GM06990 (cell line): ENCODE data around the gene EPX.
A peak's percentile ranks its signal among the peaks of the same experiment; 100 is the strongest.

Source experiments
- DNase-seq: peaks from one replicate; pipeline ENCODE4 v3.0.0-alpha.2; 2011; ENCODE audit not compliant: insufficient read length; ENCODE audit errors: extremely low read depth
- H3K27me3 ChIP-seq: replicated peaks from 2 replicates; pipeline ENCODE4 v1.6.0; 2011; ENCODE audit warnings: low read length; ENCODE audit not compliant: control insufficient read depth, insufficient read depth
- H3K36me3 ChIP-seq: 2 replicates; pipeline ENCODE4 v1.5.1; 2011; ENCODE audit warnings: low read length; ENCODE audit not compliant: control insufficient read depth, insufficient read depth
- H3K4me3 ChIP-seq: replicated peaks from 2 replicates; pipeline ENCODE4 v1.5.1; 2011; ENCODE audit warnings: low read depth, mild to moderate bottlenecking, control low read depth, low read length
- CTCF ChIP-seq: IDR thresholded peaks from 2 replicates; pipeline ENCODE4 v1.5.1; 2011; ENCODE audit warnings: low read length, control low read depth, mild to moderate bottlenecking, inconsistent platforms; ENCODE audit not compliant: insufficient read depth, poor library complexity, severe bottlenecking

Gene EPX

DNA sequence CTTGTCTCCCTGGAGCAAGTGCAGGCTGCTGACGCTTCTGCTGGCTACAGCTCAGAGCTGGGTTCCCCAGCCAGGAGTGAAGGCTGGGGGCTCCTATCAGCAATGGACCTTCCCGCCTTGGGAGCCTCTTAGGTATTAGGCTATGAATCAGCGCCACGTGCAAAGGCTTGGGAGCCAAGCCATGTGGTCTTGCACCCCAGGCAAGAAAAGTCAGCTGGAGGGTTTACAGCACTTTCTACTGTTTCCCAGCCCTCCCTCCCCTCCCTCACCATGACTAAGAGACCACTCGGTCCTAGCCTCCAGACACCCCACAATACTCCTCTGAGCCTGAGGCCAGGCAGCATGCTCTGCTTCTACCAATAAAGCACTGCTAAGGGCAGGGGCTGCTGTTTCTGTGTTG is 12.3 kb downstream of the EPX start:
- TF ChIP-seq CTCF: no peak
- Histone ChIP-seq H3K4me3 (no peak overlapping the region), H3K27me3 (no peaks in the 10 kb centered on the region), H3K36me3 (peaks cover 2% of the 10 kb centered on the region; the same call in 1 of the 2 replicates)
- DNase-seq: no peak

DNA sequence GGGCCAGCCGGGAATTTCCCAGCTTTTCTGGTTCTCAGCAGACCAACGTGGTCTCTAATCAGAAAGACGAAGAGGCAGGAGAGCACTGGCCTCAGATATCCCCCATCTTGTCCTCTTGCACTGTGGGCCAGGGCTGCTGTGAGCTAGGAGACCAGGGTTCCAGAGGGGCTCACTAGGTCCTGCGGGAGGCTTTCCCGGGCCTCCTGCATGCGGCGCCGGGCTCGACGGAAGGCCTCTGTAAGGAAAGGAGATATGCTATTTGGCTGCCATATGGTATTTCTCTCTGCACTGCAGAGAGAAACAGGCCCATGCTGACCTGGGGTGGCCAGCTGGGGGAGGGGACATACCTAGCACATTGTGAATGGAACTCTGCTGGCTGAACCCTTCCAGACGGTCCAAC is 13.4 kb downstream of the EPX start:
- no peak for TF ChIP-seq CTCF
- H3K36me3 ChIP-seq: peaks cover 6% of the 10 kb centered on the region
- no peak overlapping the region for H3K4me3 ChIP-seq
- H3K27me3 ChIP-seq: no peaks in the 10 kb centered on the region
- no peak for DNase-seq

DNA sequence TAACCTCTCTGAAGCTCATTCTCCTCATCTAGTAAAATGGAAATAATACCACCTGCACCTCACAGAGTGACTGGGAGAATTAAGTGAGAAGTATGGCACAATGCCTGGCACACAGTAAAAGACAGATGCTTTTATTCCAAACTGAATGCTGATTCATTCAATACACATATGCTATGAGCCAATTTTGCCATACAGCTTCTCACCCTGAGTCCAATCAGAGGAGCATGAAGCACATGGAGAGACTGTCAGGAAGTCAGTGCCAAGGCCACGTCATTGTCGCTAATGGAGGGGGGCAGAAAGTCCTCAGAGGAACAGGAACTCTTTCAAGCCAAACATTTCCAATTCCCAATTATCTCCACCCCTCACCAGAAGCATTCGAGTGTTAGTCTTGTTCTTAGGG is 14.9 kb downstream of the EPX start:
- H3K36me3 ChIP-seq: peaks cover 7% of the 10 kb centered on the region
- H3K27me3 ChIP-seq: no peaks in the 10 kb centered on the region
- no peak overlapping the region for H3K4me3 ChIP-seq
- no peak for TF ChIP-seq CTCF
- DNase-seq: no peak

GRCh38 chr17:58208344-58208743 is 15.8 kb downstream of the EPX start:
- Histone ChIP-seq H3K36me3 (peaks cover 8% of the 10 kb centered on the region), H3K27me3 (no peaks in the 10 kb centered on the region), H3K4me3 (no peak overlapping the region)
- DNase-seq: no peak
- no peak for TF ChIP-seq CTCF

- TF ChIP-seq CTCF: peak; percentile 44
- no peak overlapping the region for H3K4me3 ChIP-seq
- H3K36me3 ChIP-seq: peaks cover 6% of the 10 kb centered on the region
- DNase-seq: no peak
- H3K27me3 ChIP-seq: no peaks in the 10 kb centered on the region
Measured at GRCh38 chr17:58210922-58211321, 18.4 kb downstream of the EPX start.

DNA sequence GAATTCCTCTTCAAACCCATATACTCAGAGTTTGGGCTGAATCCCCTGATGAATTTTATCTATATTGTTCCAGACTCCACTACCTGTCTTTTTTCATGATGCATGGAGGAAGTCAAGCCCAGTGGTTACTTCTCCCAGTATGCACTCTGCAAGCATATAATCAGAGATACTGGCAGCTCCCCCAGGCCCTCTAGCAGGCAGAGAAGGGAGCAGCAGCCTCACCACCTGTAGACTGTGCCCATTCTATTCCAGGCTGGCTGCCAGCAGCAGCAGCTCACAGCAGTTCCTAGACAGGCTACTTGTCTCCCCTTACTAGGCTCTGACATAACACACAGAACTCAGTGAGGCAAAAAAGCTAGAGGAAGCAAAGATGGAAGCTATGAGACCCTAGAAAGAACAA is 23.2 kb downstream of the EPX start:
- H3K36me3 ChIP-seq: peaks cover 2% of the 10 kb centered on the region
- DNase-seq: no peak
- TF ChIP-seq CTCF: peak; percentile 3

More for the DNA sequence above, 23.2 kb downstream of the EPX start:
- Histone ChIP-seq H3K4me3 (no peak overlapping the region), H3K27me3 (no peaks in the 10 kb centered on the region)
